HG02840 (cell line): ENCODE measurements around the gene SV2C.
A peak's percentile ranks its signal among the peaks of the same experiment; 100 is the strongest.

Source experiments
- ATAC-seq: cut with Tn5 transposase; IDR thresholded peaks from one replicate; pipeline ENCODE4 v1.9.1; 2021; ENCODE audit warnings: mild to moderate bottlenecking, moderate library complexity, moderate number of reproducible peaks; ENCODE audit not compliant: unreplicated experiment, low FRiP score

The SV2C gene

GRCh38 chr5:76399268-76399667, 316.1 kb downstream of the SV2C start:
- no peak for ATAC-seq

DNA sequence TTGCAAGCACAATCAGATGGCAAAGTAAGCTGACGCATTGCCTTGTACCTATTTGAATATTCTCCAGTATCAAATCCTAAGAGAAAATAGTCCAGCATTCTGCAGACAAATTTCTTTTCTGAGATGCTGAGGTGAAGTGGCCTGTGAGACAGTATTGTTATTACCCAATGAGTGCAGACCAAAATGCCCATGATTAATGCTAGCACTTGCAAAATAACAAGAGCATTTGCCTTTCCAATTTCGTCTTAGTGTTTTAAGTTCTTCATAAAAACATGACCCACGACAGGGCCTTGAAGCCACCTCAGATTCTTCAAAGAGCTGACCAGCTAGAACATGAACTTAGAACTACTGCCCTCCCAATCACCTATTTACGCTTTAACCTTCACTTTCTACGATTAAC, 317.3 kb downstream of the SV2C start:
- no peak for ATAC-seq

- no peak for ATAC-seq
These were observed 318.6 kb downstream of the SV2C start for GRCh38 chr5:76401801-76402250.

GRCh38 chr5:76402251-76402885, 319.2 kb downstream of the SV2C start:
- peak; percentile 44 for ATAC-seq

GRCh38 chr5:76402886-76403765, 319.9 kb downstream of the SV2C start, which contains the start of gene IQGAP2:
Gene IQGAP2 (plus strand): TSS chr5:76403285. CDS start chr5:76403546, 261 bp downstream.
- ATAC-seq = peak; percentile 61
